IPS-18a (cell line): ENCODE data around the gene XRCC5.

Experiments used
- H3K27ac ChIP-seq: one replicate; pipeline ENCODE4 v1.5.1; 2013; ENCODE audit warnings: low read length
- H3K27me3 ChIP-seq: one replicate; pipeline ENCODE4 v1.6.1; 2013; ENCODE audit warnings: mild to moderate bottlenecking, low read length; ENCODE audit not compliant: control insufficient read depth, insufficient read depth
- H3K36me3 ChIP-seq: one replicate; pipeline ENCODE4 v1.6.1; 2013; ENCODE audit warnings: low read depth, low read length; ENCODE audit not compliant: control insufficient read depth
- H3K4me1 ChIP-seq: one replicate; pipeline ENCODE4 v1.6.1; 2013; ENCODE audit warnings: low read depth, low read length; ENCODE audit not compliant: control insufficient read depth
- H3K4me3 ChIP-seq: one replicate; pipeline ENCODE4 v1.5.1; 2013; ENCODE audit warnings: low read length
- H3K9ac ChIP-seq: one replicate; pipeline ENCODE4 v1.6.1; 2013; ENCODE audit warnings: mild to moderate bottlenecking, low read length, moderate library complexity
- H3K9me3 ChIP-seq: one replicate; pipeline ENCODE4 v1.6.1; 2013; ENCODE audit warnings: low read depth, low read length; ENCODE audit not compliant: control insufficient read depth

XRCC5 gene

GRCh38 chr2:216108967-216109921, at the start of gene XRCC5:
XRCC5 (plus strand) TSS chr2:216109348; CDS start chr2:216109437, 89 bp downstream.
- H3K4me3 ChIP-seq: peak within 1 kb of the TSS; percentile 97
- H3K27ac ChIP-seq: peak within 1 kb of the TSS; percentile 74
- H3K36me3 ChIP-seq: peaks cover 40% of the 10 kb centered on the region
- peaks cover 23% of the 10 kb centered on the region for H3K4me1 ChIP-seq
- peak within 1 kb of the TSS; percentile 98 for H3K9ac ChIP-seq
- H3K9me3 ChIP-seq: no peaks in the 10 kb centered on the region
- H3K27me3 ChIP-seq: no peaks in the 10 kb centered on the region

- Histone ChIP-seq H3K36me3 (peaks cover 17% of the 10 kb centered on the region), H3K4me1 (peaks cover 3% of the 10 kb centered on the region), H3K4me3 (no peak overlapping the region), H3K27ac (no peak overlapping the region), H3K9ac (no peak overlapping the region), H3K27me3 (no peaks in the 10 kb centered on the region), H3K9me3 (no peaks in the 10 kb centered on the region)
These were observed 45.0 kb upstream of the XRCC5 start for GRCh38 chr2:216064014-216064630.

- no peak overlapping the region for H3K9ac ChIP-seq
These were observed 44.5 kb upstream of the XRCC5 start for GRCh38 chr2:216064665-216065064.

DNA sequence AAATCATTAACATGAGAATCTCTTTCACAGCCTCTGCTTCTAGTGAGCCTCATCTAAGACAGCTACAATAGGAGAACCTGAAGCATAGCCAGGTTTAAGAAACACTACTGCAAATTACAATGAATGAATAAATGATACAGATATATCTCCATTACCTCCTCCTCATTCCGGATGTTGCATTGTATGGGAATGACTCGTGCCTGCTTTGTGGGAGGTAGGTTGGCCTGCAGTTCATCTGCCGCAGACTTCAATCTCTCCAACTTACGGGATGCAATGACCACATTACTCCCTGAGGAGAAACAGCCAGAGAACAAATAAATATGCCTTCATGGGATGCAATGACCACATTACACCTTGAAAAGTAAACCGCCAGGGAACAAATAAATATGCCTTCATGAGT, 42.9 kb upstream of the XRCC5 start:
- Histone ChIP-seq H3K9me3 (no peaks in the 10 kb centered on the region), H3K27ac (no peak overlapping the region), H3K36me3 (peaks cover 17% of the 10 kb centered on the region), H3K4me1 (peaks cover 3% of the 10 kb centered on the region), H3K9ac (no peak overlapping the region), H3K27me3 (no peaks in the 10 kb centered on the region), H3K4me3 (no peak overlapping the region)

More at GRCh38 chr2:216064665-216065064, 44.5 kb upstream of the XRCC5 start:
- H3K9me3 ChIP-seq: no peaks in the 10 kb centered on the region
- peaks cover 17% of the 10 kb centered on the region for H3K36me3 ChIP-seq
- H3K27me3 ChIP-seq: no peaks in the 10 kb centered on the region
- H3K4me1 ChIP-seq: peaks cover 3% of the 10 kb centered on the region
- no peak overlapping the region for H3K4me3 ChIP-seq
- no peak overlapping the region for H3K27ac ChIP-seq

DNA sequence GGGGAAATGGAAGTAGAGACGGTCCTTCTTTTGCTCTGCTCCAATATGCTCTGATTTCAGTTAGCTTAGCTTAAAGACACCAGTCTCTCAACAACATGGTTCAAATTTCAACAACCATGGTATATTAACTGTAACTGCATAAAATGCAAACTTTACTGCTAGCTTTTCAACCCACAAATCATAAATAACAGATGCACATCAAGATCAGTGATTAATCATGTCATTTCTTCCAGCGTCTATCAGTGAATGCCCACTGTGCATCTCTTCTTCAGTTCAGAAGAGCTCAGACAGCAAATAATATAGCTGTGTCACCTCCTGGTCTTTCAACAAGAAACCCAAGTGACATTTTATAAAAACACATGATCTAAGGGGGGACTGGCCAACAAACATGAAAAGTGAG, 40.1 kb upstream of the XRCC5 start:
- Histone ChIP-seq H3K9ac (no peak overlapping the region), H3K4me1 (peaks cover 3% of the 10 kb centered on the region), H3K9me3 (no peaks in the 10 kb centered on the region), H3K27me3 (no peaks in the 10 kb centered on the region), H3K36me3 (peaks cover 14% of the 10 kb centered on the region), H3K27ac (no peak overlapping the region), H3K4me3 (no peak overlapping the region)

- no peak overlapping the region for H3K9ac ChIP-seq
- no peak overlapping the region for H3K27ac ChIP-seq
- H3K36me3 ChIP-seq: peaks cover 3% of the 10 kb centered on the region
- no peaks in the 10 kb centered on the region for H3K9me3 ChIP-seq
- no peak overlapping the region for H3K4me3 ChIP-seq
- H3K4me1 ChIP-seq: peaks cover 3% of the 10 kb centered on the region
- H3K27me3 ChIP-seq: no peaks in the 10 kb centered on the region
These were observed 39.0 kb upstream of the XRCC5 start for GRCh38 chr2:216070195-216070594.

GRCh38 chr2:216071111-216071851, 37.9 kb upstream of the XRCC5 start:
- Histone ChIP-seq H3K27me3 (no peaks in the 10 kb centered on the region), H3K4me3 (no peak overlapping the region), H3K4me1 (peaks cover under 1% of the 10 kb centered on the region), H3K9ac (no peak overlapping the region), H3K9me3 (no peaks in the 10 kb centered on the region), H3K36me3 (no peaks in the 10 kb centered on the region), H3K27ac (no peak overlapping the region)

- Histone ChIP-seq H3K9ac (no peak overlapping the region), H3K27ac (no peak overlapping the region), H3K36me3 (no peaks in the 10 kb centered on the region), H3K4me1 (no peaks in the 10 kb centered on the region), H3K27me3 (no peaks in the 10 kb centered on the region), H3K9me3 (no peaks in the 10 kb centered on the region), H3K4me3 (no peak overlapping the region)
These were observed 36.7 kb upstream of the XRCC5 start for GRCh38 chr2:216072473-216072872.

DNA sequence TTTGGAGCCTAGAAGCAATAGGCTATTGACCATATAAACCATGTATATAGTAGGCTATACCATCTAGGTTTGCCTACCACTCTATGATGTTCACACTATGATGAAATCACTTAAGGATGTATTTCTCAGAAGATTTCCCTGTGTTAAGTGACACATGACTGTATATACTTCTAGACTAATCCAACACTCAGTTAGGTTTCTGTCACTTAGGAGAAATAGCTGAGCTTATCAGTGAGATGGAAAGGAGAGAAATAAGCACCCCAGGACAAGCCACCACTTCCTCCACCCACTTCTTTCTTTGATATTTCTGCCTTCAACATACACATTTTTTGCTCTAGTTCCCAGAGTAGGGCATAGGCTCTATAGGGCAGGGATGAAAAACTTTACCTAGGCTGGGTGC, 35.4 kb upstream of the XRCC5 start:
- Histone ChIP-seq H3K27ac (no peak overlapping the region), H3K4me1 (no peaks in the 10 kb centered on the region), H3K4me3 (no peak overlapping the region), H3K9ac (no peak overlapping the region), H3K36me3 (no peaks in the 10 kb centered on the region), H3K9me3 (no peaks in the 10 kb centered on the region), H3K27me3 (no peaks in the 10 kb centered on the region)

DNA sequence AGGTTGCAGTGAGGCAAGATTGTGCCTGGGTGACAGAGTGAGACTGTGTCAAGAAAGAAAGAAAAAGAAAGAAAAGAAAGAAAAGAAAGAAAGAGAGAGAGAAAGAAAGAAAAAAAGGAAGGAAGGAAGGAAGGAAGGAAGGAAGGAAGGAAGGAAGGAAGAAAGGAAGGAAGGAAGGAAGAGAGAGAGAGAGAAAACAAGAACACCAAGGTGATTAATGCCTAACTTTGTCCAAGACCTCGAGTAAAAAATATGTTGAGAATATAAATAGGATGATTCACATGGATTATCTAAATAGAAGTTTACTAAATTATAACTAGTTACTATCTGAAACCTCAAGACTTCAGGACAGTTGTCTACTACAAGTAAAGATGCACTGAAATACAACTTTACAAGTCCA, 34.8 kb upstream of the XRCC5 start:
- no peaks in the 10 kb centered on the region for H3K27me3 ChIP-seq
- H3K4me1 ChIP-seq: no peaks in the 10 kb centered on the region
- no peak overlapping the region for H3K27ac ChIP-seq
- H3K9ac ChIP-seq: no peak overlapping the region
- H3K4me3 ChIP-seq: no peak overlapping the region
- no peaks in the 10 kb centered on the region for H3K9me3 ChIP-seq
- H3K36me3 ChIP-seq: no peaks in the 10 kb centered on the region

- Histone ChIP-seq H3K4me1 (no peaks in the 10 kb centered on the region), H3K9me3 (no peaks in the 10 kb centered on the region), H3K27me3 (no peaks in the 10 kb centered on the region), H3K27ac (no peak overlapping the region), H3K36me3 (no peaks in the 10 kb centered on the region), H3K4me3 (no peak overlapping the region), H3K9ac (no peak overlapping the region)
These were observed 34.4 kb upstream of the XRCC5 start for GRCh38 chr2:216074794-216075193.
